ENCODE measurements around the gene GDI1. TPM values are rescaled to one million over a fixed set of nuclear protein-coding genes. Genes with fewer than 3 reads are reported as not detected.

Gene GDI1
- total and polyA plus RNA-seq, 2 of the 8 experiments (the other 6 are each of a cell fraction or from before 2014, with no cell fraction given), result 83.1 to 136 TPM

DNA sequence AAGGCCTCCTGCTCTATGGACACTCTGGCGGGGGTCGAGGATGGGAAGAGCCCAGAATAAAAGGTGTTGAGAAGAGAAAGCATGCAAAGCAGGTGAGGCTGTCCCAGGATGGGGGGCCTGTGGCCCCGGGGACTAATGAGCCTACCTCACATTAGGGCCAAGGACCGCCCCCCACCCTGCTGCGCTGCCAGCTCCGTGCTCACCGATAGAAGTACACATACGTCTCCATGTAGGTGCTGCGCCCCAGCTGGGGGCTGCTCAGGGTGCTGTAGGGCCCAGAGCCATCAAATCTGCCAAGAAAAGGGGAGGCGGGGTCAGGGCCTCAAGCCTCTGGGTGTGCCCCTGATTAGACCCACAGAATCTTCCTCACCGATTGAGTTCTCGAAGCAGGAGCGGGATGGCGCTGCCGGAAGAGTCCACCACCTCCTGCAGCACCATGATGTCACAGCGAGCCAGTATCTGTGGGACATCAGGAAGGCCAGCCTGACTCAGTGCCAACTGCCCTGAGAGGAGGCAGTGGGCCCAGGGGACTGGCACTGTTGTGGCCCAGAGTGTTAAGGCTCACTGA, 32.2 kb upstream of the GDI1 start (continued):
- TF ChIP-seq, protein P1, sequence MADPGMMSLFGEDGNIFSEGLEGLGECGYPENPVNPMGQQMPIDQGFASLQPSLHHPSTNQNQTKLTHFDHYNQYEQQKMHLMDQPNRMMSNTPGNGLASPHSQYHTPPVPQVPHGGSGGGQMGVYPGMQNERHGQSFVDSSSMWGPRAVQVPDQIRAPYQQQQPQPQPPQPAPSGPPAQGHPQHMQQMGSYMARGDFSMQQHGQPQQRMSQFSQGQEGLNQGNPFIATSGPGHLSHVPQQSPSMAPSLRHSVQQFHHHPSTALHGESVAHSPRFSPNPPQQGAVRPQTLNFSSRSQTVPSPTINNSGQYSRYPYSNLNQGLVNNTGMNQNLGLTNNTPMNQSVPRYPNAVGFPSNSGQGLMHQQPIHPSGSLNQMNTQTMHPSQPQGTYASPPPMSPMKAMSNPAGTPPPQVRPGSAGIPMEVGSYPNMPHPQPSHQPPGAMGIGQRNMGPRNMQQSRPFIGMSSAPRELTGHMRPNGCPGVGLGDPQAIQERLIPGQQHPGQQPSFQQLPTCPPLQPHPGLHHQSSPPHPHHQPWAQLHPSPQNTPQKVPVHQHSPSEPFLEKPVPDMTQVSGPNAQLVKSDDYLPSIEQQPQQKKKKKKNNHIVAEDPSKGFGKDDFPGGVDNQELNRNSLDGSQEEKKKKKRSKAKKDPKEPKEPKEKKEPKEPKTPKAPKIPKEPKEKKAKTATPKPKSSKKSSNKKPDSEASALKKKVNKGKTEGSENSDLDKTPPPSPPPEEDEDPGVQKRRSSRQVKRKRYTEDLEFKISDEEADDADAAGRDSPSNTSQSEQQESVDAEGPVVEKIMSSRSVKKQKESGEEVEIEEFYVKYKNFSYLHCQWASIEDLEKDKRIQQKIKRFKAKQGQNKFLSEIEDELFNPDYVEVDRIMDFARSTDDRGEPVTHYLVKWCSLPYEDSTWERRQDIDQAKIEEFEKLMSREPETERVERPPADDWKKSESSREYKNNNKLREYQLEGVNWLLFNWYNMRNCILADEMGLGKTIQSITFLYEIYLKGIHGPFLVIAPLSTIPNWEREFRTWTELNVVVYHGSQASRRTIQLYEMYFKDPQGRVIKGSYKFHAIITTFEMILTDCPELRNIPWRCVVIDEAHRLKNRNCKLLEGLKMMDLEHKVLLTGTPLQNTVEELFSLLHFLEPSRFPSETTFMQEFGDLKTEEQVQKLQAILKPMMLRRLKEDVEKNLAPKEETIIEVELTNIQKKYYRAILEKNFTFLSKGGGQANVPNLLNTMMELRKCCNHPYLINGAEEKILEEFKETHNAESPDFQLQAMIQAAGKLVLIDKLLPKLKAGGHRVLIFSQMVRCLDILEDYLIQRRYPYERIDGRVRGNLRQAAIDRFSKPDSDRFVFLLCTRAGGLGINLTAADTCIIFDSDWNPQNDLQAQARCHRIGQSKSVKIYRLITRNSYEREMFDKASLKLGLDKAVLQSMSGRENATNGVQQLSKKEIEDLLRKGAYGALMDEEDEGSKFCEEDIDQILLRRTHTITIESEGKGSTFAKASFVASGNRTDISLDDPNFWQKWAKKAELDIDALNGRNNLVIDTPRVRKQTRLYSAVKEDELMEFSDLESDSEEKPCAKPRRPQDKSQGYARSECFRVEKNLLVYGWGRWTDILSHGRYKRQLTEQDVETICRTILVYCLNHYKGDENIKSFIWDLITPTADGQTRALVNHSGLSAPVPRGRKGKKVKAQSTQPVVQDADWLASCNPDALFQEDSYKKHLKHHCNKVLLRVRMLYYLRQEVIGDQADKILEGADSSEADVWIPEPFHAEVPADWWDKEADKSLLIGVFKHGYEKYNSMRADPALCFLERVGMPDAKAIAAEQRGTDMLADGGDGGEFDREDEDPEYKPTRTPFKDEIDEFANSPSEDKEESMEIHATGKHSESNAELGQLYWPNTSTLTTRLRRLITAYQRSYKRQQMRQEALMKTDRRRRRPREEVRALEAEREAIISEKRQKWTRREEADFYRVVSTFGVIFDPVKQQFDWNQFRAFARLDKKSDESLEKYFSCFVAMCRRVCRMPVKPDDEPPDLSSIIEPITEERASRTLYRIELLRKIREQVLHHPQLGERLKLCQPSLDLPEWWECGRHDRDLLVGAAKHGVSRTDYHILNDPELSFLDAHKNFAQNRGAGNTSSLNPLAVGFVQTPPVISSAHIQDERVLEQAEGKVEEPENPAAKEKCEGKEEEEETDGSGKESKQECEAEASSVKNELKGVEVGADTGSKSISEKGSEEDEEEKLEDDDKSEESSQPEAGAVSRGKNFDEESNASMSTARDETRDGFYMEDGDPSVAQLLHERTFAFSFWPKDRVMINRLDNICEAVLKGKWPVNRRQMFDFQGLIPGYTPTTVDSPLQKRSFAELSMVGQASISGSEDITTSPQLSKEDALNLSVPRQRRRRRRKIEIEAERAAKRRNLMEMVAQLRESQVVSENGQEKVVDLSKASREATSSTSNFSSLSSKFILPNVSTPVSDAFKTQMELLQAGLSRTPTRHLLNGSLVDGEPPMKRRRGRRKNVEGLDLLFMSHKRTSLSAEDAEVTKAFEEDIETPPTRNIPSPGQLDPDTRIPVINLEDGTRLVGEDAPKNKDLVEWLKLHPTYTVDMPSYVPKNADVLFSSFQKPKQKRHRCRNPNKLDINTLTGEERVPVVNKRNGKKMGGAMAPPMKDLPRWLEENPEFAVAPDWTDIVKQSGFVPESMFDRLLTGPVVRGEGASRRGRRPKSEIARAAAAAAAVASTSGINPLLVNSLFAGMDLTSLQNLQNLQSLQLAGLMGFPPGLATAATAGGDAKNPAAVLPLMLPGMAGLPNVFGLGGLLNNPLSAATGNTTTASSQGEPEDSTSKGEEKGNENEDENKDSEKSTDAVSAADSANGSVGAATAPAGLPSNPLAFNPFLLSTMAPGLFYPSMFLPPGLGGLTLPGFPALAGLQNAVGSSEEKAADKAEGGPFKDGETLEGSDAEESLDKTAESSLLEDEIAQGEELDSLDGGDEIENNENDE (IDR thresholded peaks at IDR 0.05; ENCODE audit: insufficient replicate concordance, low read length), result no peak
- TF ChIP-seq RBBP5 (IDR thresholded peaks at IDR 0.05; ENCODE audit: borderline replicate concordance, low read depth, low read length), result no peak

All from H1 (cell line).